Effector memory CD4-positive, alpha-beta T cell (primary cell): ENCODE data around the gene CDH13.

ENCODE experiments used
- DNase-seq, 3 donors: peaks; one replicate each; pipeline ENCODE4 v3.0.0-alpha.2; 2020
- H3K27ac ChIP-seq: 2 replicates; pipeline ENCODE4 v1.7.0; 2013; ENCODE audit warnings: mild to moderate bottlenecking, low read length, moderate library complexity; ENCODE audit not compliant: insufficient read depth, poor library complexity, severe bottlenecking
- H3K27me3 ChIP-seq: replicated peaks from 2 replicates; pipeline ENCODE4 v1.7.0; 2013; ENCODE audit warnings: mild to moderate bottlenecking, low read length; ENCODE audit not compliant: insufficient read depth, control insufficient read depth, poor library complexity, severe bottlenecking
- H3K36me3 ChIP-seq: 2 replicates; pipeline ENCODE4 v1.7.0; 2013; ENCODE audit warnings: mild to moderate bottlenecking, low read length, moderate library complexity; ENCODE audit not compliant: control insufficient read depth, insufficient read depth
- H3K4me1 ChIP-seq: 2 replicates; pipeline ENCODE4 v1.7.0; 2013; ENCODE audit warnings: low read length, mild to moderate bottlenecking; ENCODE audit not compliant: control insufficient read depth, insufficient read depth, poor library complexity, severe bottlenecking
- H3K4me3 ChIP-seq: 2 replicates; pipeline ENCODE4 v1.7.0; 2013; ENCODE audit warnings: low read length, low read depth, mild to moderate bottlenecking; ENCODE audit not compliant: insufficient read depth, poor library complexity, severe bottlenecking
- H3K9me3 ChIP-seq: 2 replicates; pipeline ENCODE4 v1.7.0; 2013; ENCODE audit warnings: mild to moderate bottlenecking, low read length, moderate library complexity; ENCODE audit not compliant: control insufficient read depth

Gene CDH13

GRCh38 chr16:82864332-82865040 lies 237.7 kb downstream of the CDH13 start:
- no peak overlapping the region for H3K27ac ChIP-seq
- H3K4me3 ChIP-seq = no peak overlapping the region
- no peaks in the 10 kb centered on the region for H3K36me3 ChIP-seq
- no peaks in the 10 kb centered on the region for H3K9me3 ChIP-seq
- H3K4me1 ChIP-seq = no peaks in the 10 kb centered on the region
- no peaks in the 10 kb centered on the region for H3K27me3 ChIP-seq
- no peak for DNase-seq

- Histone ChIP-seq H3K4me1 (no peaks in the 10 kb centered on the region), H3K27me3 (no peaks in the 10 kb centered on the region), H3K27ac (no peak overlapping the region), H3K9me3 (no peaks in the 10 kb centered on the region), H3K36me3 (no peaks in the 10 kb centered on the region), H3K4me3 (no peak overlapping the region)
- DNase-seq = no peak
Measured at GRCh38 chr16:82865412-82865811, 238.6 kb downstream of the CDH13 start.

- Histone ChIP-seq H3K4me1 (no peaks in the 10 kb centered on the region), H3K27me3 (no peaks in the 10 kb centered on the region), H3K27ac (no peak overlapping the region), H3K4me3 (no peak overlapping the region), H3K36me3 (no peaks in the 10 kb centered on the region), H3K9me3 (no peaks in the 10 kb centered on the region)
- no peak for DNase-seq
Measured at GRCh38 chr16:82867485-82867884, 240.7 kb downstream of the CDH13 start.

- H3K4me1 ChIP-seq = no peaks in the 10 kb centered on the region
- H3K4me3 ChIP-seq = no peak overlapping the region
- H3K27ac ChIP-seq = no peak overlapping the region
- no peaks in the 10 kb centered on the region for H3K36me3 ChIP-seq
- H3K27me3 ChIP-seq = no peaks in the 10 kb centered on the region
- no peaks in the 10 kb centered on the region for H3K9me3 ChIP-seq
- no peak for DNase-seq
Measured at GRCh38 chr16:82874271-82874670, 247.5 kb downstream of the CDH13 start.

GRCh38 chr16:82874672-82875071 lies 247.9 kb downstream of the CDH13 start:
- Histone ChIP-seq H3K36me3 (no peaks in the 10 kb centered on the region), H3K9me3 (no peaks in the 10 kb centered on the region), H3K4me1 (no peaks in the 10 kb centered on the region)

GRCh38 chr16:82876951-82877350 lies 250.2 kb downstream of the CDH13 start:
- DNase-seq = no peak
- H3K27me3 ChIP-seq = no peaks in the 10 kb centered on the region
- H3K4me1 ChIP-seq = no peaks in the 10 kb centered on the region
- no peak overlapping the region for H3K4me3 ChIP-seq
- no peaks in the 10 kb centered on the region for H3K36me3 ChIP-seq
- no peak overlapping the region for H3K27ac ChIP-seq
- H3K9me3 ChIP-seq = no peaks in the 10 kb centered on the region

More at GRCh38 chr16:82874672-82875071, 247.9 kb downstream of the CDH13 start:
- H3K4me3 ChIP-seq = no peak overlapping the region
- no peak for DNase-seq
- H3K27me3 ChIP-seq = no peaks in the 10 kb centered on the region
- H3K27ac ChIP-seq = no peak overlapping the region

GRCh38 chr16:82878466-82878865 lies 251.7 kb downstream of the CDH13 start:
- H3K4me1 ChIP-seq = no peaks in the 10 kb centered on the region
- no peak for DNase-seq
- H3K9me3 ChIP-seq = no peaks in the 10 kb centered on the region
- H3K4me3 ChIP-seq = no peak overlapping the region
- H3K36me3 ChIP-seq = no peaks in the 10 kb centered on the region
- H3K27me3 ChIP-seq = no peaks in the 10 kb centered on the region
- H3K27ac ChIP-seq = no peak overlapping the region

- Histone ChIP-seq H3K9me3 (no peaks in the 10 kb centered on the region), H3K36me3 (no peaks in the 10 kb centered on the region), H3K4me3 (no peak overlapping the region), H3K27me3 (no peaks in the 10 kb centered on the region), H3K27ac (no peak overlapping the region), H3K4me1 (no peaks in the 10 kb centered on the region)
- DNase-seq = no peak
Measured at GRCh38 chr16:82880346-82880745, 253.6 kb downstream of the CDH13 start.

GRCh38 chr16:82881516-82881915 lies 254.7 kb downstream of the CDH13 start:
- Histone ChIP-seq H3K4me1 (no peaks in the 10 kb centered on the region), H3K9me3 (no peaks in the 10 kb centered on the region), H3K4me3 (no peak overlapping the region), H3K36me3 (no peaks in the 10 kb centered on the region), H3K27ac (no peak overlapping the region), H3K27me3 (no peaks in the 10 kb centered on the region)
- DNase-seq = no peak

GRCh38 chr16:82882226-82882625 lies 255.5 kb downstream of the CDH13 start:
- Histone ChIP-seq H3K36me3 (no peaks in the 10 kb centered on the region), H3K4me1 (no peaks in the 10 kb centered on the region), H3K27me3 (no peaks in the 10 kb centered on the region), H3K4me3 (no peak overlapping the region), H3K9me3 (no peaks in the 10 kb centered on the region), H3K27ac (no peak overlapping the region)
- DNase-seq = no peak
